NCI-H2171 treated with DMSO at 0.1 percent for 48 hours (cell line): Measurements from ENCODE around the gene PPM1H.
"Not testable (repeated sequence)": the region's sequence is repeated elsewhere in the genome, so short reads cannot be mapped to it uniquely, and the experiment has no call there.

Experiments used
- DNase-seq: peaks from one replicate; lab custom pipeline; 2025; lab: John Stamatoyannopoulos, UW

PPM1H gene

DNA sequence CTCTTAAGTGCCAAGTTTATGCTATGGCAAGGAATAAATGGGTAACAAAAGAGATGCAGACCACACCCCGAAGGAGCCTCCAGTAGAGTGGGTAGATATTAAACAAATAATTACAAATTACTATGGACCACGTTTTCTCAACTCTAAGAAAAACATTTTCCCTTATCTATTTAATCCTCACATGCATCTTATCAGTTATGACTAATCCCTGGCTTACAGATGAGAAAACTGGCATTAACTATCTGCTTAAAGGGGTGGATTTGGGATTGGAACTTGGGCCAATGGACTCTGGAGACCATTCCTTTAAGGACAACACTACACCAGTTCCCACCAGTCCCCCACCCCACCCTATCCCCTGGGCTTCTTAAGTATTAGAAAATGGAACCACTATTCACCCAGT, 26.3 kb downstream of the PPM1H start:
- no peak for DNase-seq

DNA sequence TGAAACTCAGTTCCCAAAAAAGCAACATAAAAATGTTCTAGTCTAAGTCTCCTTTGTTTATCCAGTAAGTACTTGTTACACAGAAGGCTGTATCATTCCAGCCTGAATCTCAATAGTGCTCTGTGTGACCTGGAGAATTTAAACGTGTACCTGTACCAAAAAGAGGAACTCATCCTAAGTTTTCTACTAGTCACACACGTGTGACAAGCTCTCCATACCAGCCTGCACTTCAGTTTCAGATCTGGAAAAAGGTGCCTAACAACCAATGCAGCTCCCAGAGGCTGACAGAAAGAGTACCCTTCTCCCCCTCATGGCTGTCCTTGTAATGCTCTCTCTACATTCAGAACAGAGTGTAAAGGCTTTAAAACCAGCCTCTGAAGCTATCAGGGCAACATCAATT, 27.4 kb downstream of the PPM1H start:
- DNase-seq, result no peak

DNA sequence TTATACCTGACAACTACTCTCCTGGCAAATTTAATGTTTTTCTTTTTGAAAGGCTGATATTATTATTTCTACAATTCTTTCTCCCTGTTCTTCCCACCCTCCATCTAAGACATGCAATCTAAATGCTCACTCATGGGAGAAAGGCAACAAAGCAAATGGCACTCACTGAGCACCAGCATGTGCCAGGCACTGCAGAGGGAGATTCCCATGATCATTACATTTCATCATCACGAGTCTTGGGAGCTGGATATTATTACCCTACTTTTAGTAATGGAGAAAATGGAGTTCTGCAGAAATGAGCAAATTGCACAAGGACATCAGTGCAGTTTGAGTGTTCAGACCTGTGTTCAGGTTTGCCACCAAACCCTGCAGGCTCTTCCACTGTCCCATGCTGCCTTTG, 27.9 kb downstream of the PPM1H start:
- DNase-seq, result no peak

DNA sequence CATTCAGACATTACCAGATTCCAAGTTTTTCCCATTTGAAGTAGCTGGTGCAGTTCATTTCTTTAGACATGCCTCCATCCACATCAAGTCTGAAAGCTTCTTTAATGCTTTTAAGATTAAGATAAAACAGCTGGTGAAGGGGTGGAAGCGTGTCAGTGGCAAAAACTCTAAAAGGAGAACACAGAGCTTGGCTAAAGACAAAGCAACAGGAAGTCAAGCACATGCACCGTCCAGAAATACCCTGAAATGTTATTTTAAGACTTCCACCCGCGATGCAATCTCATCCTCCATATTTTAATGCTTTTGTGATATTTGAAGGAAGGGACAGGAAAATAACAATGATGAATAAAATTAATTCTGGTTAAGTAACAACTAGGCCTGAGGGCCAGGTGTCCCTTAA, 31.8 kb downstream of the PPM1H start:
- DNase-seq, result no peak

DNA sequence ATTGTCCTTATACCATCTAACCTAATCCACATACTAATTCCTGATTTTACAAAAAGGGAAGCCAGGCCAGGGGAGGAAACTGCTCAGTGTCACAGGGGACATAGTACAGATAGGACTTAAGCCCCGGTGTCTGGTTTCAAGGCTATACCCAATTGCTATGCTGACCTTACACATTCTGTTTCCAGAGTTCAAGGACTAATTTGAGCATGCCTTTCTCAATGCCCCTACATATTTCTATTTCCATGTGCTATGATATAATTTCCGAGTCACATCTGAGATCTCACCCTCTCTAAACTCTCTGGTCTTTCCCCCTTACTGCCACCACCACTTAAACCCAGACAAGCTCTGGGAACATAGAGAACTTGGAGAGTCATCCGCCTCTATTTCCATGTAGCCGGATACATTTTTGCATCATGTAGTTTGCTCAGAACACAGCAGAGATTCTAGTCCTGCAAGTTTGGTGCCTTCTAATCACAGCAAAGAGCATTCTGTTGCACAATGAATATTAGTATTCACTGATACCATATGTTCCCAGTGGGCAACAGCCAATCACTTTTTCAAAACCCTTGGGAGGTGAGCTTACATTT, 34.2 kb downstream of the PPM1H start:
- peak; percentile 71 for DNase-seq

DNA sequence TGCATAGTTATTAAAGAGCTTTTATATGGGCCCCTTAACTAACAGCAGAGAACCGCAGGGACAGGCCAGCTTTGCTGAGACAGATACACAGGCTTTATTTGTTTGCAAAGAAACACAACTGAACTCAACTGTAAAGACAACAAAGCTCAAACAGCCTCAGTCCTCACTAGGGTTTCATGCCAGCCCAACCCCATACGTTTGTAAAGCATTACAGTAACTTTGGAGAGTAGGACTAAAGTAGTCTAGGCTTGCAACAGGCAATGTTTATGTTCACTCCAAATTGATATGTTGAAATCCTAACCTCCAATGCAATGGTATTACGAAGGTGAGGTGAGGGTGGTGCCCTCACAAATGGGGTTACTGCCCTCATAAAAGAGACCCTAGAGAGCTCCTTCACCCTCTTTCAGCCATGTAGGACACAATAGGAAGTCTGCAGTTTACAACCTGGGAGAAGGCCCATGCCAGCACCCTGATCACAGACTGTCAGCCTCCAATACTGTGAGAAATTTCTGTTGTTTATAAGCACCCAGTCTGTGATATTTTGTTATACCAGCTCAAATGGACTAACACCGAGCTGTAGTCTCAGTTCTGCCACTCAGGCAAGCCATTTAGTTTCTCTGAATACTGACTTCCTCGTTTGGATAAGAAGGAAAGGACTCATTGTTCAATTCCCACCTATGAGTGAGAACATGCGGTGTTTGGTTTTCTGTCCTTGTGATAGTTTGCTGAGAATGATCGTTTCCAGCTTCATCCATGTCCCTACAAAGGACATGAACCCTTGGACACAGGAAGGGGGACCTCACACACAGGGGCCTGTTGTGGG, 35.2 kb downstream of the PPM1H start:
- no peak for DNase-seq

DNA sequence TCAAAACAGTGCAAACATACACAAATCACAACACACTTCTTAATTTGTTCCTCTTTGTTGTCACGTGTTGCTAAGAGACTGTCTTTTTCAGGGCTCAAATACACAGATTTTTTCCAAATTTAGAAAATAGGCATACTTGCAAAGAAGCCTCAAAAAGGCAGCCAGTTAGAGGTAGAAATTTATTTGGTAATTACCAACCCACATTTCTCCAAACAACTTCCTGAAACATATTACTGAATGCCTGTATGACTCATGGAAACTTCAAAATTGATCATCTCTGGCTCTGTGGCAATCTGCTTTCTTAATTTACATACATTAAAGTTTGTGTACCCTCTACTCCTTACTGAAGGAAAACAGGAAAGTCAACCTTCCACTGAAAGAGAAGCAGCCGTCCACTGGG, 36.4 kb downstream of the PPM1H start:
- no peak for DNase-seq

DNA sequence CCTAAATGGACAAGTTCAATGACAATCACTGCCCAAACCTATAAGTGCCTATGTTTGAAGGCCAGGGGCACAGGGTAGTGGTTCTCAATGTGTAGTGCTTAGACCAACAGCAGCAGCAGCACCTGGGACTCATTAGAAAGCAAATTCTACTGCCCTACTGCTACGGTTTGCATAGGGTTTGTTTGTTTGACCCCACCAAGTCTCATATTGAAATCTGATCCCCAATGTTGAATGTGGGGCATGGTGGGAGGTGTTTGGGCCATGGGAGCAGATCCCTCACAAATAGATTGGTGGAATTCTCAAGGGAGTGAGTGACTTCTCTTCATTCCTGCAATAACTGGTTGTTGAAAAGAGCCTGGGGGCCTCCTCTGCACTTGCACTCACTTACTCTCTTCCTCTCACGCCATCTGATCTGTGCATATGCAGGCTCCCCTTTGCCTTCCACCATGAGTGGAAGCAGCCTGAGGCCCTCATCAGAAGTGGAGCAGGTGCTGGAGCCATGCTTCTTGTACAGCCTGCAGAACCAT, 39.5 kb downstream of the PPM1H start:
- DNase-seq, result no peak

DNA sequence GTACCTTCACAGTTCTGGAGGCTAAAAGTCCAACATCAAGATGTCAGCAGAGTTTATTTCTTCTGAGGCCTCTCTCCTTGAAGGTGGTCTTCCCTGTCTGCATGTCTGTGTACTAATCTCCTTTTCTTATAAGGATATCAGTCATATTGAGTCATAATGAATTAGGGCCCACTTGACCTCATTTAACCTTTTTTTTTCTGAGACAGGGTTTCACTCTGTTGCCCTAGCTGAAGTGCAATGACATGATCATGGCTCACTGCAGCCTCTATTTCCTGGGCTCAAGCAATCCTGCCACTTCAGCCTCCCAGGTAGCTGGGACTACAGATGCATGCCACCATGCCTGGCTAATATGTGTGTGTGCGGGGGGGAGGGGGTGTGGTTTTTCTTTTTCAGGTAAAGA, 41.7 kb downstream of the PPM1H start:
- no peak for DNase-seq

DNA sequence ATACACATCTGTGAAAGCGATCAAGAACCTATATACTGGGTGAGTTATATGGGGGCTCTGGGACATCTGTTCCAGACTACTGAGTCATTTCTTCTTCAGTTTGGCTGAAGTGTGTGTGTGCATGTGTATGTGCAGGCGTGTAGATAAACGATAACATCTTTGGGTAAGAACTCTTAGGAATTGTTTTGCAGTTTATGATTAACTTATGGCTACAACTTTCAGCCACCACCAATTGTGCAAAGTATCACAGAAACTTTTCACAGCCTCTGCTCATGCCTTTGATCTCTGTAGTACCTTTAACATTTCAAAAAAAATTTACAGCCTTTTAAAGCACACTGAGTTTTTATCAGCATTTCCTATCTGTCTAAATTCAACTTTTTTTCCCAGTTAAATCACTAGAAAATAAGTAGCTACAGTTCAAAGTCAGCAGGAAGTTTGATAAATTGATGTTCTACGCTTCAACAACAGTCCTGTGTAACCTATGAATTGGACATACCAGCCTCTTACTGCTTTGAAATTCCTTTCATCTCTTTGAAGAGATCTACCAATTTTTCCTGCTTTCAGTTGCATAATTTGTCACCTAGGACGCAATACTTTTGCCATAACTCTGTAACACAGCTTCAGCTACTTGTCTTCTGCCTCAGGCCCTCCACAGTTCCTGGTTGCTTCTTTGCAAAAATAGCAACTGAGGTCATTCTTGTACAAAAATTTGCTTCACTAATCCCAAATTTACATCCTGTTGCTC, 43.0 kb downstream of the PPM1H start:
- no peak for DNase-seq

DNA sequence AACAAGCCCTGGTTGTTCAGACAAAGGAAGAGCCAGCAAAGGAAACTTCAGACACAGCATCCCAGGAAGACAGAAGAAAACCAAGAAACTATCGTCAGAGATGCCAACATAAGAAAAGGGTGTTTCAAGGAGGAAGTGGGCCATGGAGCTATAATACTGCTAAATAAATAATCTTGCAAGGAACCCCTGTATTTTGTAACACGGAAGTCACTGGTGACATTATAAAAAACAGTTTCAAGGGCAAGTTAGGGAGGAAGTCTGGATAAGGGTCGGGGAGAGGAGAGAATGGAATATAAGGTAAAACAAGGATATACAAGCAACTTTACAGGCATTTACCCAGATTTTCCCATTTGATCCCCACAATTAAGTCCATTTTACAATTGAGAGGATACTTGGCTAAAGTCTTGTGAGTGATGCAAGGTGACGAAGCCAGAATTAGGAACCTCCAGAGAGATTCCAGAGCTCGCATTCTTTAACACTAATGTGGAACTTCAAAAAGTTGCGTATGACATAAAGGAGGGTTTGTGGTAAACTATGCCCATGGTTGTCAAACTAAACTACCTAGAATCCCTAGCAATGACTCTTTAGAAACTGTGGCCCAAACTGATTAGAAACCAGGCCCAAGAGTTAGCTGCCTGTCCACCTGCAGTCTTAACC, 46.4 kb downstream of the PPM1H start:
- no peak for DNase-seq

DNA sequence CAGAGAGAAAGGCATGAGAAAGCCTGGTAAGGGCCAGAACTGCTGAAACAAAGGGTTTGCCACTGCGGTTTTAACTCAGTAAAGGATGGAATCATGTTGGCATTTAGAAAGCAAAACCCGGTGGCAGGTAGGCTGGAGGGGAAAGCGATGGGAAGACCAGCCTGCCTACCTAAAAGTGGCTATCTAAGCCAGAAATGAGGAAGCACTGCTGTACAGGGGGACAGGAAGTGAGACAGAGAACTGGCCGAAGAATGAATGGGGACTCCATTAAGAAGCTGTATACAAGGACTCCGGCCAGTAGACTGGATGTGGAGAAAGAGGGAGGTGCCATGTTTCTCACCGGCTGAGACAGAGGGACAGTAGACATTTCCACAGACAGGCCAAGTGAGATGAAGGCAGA, 48.2 kb downstream of the PPM1H start:
- no peak for DNase-seq

DNA sequence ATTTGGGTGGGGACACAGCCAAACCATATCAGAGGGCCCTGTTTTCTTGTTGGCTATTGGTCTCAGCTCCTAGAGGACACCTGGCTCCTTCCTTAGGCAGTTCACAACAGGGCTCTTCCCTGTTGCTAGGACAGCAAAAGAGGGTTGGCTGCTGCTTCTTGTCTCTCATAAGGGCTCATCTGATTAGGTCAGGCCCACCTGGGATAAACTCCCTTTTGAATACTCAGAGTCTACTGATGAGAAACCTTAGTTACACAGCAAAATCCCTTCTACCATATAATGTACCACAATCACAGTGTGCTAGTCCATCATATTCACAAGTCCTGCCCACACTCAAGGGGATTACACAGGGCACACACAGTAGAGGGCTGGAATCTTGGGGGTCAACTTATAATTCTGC, 49.7 kb downstream of the PPM1H start:
- no peak for DNase-seq

DNA sequence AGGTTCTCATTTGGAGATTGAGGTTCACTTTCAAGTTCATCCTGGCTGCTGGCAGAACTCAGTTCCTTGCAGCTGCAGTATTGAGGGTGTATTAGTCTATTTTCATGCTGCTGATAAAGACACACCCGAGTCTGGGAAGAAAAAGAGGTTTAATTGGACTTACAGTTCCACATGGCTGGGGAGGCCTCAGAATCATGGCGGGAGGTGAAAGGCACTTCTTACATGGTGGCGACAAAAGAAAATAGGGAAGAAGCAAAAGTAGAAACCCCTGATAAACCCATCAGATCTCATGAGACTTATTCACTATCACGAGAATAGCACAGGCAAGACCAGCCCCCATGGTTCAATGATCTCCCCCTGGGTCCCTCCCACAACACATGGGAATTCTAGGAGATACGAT, 50.1 kb downstream of the PPM1H start:
- not testable (repeated sequence) for DNase-seq

DNA sequence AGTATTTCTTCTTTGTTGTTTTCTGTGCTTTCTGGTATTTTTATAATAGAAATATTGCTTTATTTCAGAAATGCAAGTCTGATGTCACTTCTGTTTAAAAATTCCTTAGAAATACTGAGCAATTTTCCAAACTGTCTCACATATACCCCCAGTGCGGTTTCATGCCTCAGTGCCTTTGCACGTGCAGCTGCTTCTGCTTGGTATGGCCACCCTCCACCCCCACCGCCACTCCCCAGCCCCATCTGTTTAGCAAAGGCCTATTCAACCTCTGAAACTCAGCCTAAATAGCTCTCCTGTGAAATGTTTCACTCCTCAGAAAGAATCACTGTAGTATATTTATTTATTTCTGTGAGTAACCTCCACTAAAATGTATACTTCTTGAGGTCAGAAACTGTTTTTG, 52.3 kb downstream of the PPM1H start:
- peak; percentile 24 for DNase-seq

DNA sequence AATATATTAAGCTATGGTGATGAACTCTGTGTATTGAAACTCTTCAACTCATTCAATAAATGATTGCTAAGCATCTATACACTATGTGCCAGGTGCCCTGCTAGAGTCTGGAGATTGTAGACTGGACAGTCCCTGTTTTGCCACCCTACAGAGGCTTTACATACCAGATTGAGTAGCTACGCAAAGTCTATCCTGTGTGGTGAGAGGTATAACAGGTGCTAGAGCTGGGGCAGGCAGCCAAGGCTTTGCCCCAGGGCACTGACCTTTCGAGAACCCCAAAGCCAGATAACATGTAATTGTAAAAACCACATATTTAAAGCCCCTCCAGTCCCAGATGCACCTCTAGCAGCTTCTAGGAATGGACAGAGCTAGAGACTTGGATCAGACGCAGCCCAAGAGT, 52.8 kb downstream of the PPM1H start:
- no peak for DNase-seq

DNA sequence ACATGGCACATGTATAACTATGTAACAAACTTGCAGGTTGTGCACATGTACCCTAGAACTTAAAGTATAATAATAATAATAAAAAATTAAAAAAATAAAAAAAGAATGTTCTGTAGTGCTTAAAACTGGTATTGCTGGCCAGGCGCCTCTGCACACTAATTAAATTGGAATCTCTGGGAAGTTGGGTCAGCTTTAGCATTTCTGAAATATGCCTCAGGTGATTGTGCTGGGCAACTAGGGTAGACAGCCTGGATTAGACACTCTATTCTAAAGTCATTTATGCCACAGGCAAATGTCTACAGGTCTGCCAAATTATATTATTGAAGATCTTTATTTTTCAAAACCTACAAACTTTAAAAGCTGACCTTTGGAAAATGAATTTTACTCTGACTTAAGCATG, 55.3 kb downstream of the PPM1H start:
- DNase-seq, result no peak

DNA sequence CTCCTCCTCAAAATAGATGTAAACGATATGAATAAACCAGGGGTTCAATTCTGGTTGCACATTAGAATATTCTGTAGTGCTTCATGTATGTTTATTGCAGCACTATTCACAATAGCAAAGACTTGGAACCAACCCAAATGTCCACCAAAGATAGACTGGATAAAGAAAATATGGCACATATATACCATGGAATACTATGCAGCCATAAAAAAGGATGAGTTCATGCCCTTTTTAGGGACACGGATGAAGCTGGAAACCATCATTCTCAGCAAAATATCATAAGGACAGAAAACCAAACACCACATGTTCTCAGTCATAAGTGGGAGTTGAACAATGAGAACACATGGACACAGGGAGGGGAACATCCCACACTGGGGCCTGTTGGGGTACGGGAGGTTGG, 55.7 kb downstream of the PPM1H start:
- DNase-seq, result not testable (repeated sequence)

DNA sequence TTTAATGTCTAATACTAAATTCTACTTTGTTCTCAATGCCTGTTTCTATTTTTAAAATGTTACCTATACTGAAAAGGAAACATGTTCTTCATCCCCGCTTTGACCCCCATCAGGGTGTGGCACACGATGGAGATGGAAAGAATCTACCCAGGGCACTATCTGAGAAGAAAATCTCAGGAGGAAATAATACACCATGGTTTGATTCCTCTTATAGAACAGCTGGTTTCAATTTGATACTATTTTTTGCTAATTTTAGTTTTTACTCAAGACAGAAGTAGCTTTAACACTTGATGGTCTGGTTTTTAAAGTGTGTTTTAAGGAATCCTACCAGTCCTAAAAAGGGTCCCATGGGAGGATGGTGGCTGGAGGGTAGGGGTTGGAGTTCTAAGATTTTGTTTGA, 56.7 kb downstream of the PPM1H start:
- DNase-seq, result no peak

DNA sequence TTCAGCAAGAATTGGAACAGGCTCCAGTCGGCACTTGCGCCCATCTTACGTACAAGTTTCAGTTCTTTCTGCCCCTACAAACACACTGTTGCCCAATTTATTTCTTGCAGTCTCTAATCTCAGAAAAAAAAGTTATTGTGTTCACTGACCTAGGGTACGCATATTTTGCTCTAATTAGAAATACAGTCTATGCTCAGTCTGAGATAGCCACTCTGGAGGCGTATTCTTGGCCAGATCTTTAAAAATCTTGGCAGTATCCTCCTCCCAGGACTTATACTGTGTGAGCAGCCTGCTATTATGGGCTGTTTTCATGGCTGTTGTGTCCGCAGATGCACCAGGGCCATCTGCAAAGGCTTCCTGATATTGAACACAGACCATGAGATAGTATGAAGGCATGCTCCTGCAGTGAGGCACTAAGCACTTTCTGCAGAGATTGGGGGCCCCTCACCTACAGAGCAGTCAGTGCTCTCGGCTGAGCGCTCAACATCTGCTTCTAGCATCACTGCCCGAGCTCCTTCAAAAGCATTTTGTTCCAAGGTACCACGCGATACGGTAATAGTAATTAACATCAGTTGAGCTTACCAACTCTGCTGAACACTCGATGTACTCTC, 57.9 kb downstream of the PPM1H start:
- DNase-seq, result no peak

DNA sequence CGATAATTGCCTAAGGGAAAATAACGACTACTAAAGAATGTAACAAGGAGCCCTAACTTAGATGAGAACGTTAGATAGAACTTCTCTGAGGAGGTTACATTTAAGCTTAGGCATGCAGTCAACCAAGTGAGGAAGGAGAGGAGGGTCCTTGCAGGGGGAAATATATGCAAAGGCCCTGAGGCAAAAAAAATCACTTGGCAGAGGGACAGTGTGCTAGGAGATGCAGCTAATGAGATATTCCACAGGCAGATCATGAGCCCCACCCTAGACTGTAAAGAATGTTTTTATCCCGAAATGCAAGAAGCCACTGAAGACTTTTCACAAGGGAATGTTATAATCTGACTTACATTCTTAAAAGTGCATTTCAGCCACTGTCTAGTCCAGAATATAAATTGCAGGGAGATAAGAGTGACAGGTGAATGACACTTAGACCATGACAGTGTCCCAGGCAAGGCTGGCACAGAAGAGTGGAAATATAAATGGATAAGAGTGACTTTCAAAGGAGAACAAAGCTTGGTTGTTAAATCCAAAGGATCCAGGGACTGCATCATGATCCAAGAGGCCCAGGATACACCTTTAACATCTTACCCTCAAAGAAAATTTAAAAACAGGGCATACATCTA, 61.0 kb downstream of the PPM1H start:
- DNase-seq, result no peak
